NCI-H1105 treated with DMSO at 0.1 percent for 48 hours (cell line): ENCODE measurements around the gene CRABP2.
A peak's percentile ranks its signal among the peaks of the same experiment; 100 is the strongest.

ENCODE experiments used
- DNase-seq: peaks from one replicate; lab custom pipeline; 2025; lab: John Stamatoyannopoulos, UW

CRABP2 gene

GRCh38 chr1:156689953-156690674 lies 15.3 kb downstream of the CRABP2 start:
- peak; percentile 47 for DNase-seq

- DNase-seq: peak; percentile 85
Observed at GRCh38 chr1:156689035-156689952, 16.1 kb downstream of the CRABP2 start.

- no peak for DNase-seq
Observed at GRCh38 chr1:156684227-156684782, 21.1 kb downstream of the CRABP2 start.

GRCh38 chr1:156682166-156682890 lies 23.1 kb downstream of the CRABP2 start:
- DNase-seq: no peak

GRCh38 chr1:156681196-156681960 lies 24.0 kb downstream of the CRABP2 start:
- no peak for DNase-seq

- no peak for DNase-seq
Observed at GRCh38 chr1:156680056-156680455, 25.3 kb downstream of the CRABP2 start.

GRCh38 chr1:156677616-156678596 lies 27.5 kb downstream of the CRABP2 start:
- peak; percentile 68 for DNase-seq

- DNase-seq: peak; percentile 12
Observed at GRCh38 chr1:156676820-156677615, 28.4 kb downstream of the CRABP2 start, which contains the start of gene NES. NES (minus strand) TSS chr1:156677407; CDS start chr1:156677264, 143 bp downstream.

GRCh38 chr1:156676114-156676819 lies 29.1 kb downstream of the CRABP2 start:
- no peak for DNase-seq

- no peak for DNase-seq
Observed at GRCh38 chr1:156675210-156676113, 29.9 kb downstream of the CRABP2 start.

GRCh38 chr1:156673387-156674121 lies 31.8 kb downstream of the CRABP2 start:
- no peak for DNase-seq

- DNase-seq: no peak
Observed at GRCh38 chr1:156671804-156672203, 33.6 kb downstream of the CRABP2 start.

GRCh38 chr1:156670791-156671190 lies 34.6 kb downstream of the CRABP2 start:
- no peak for DNase-seq

GRCh38 chr1:156670359-156670758 lies 35.0 kb downstream of the CRABP2 start:
- no peak for DNase-seq

- DNase-seq: no peak
Observed at GRCh38 chr1:156669794-156670193, 35.6 kb downstream of the CRABP2 start.

- DNase-seq: no peak
Observed at GRCh38 chr1:156668801-156669637, 36.4 kb downstream of the CRABP2 start.
